ENCODE results near the gene CLDN24. TPM values are rescaled to one million over a fixed set of nuclear protein-coding genes. Genes with fewer than 3 reads are reported as not detected.

Gene CLDN24
- total and polyA plus RNA-seq, 2 donors: not detected

GRCh38 chr4:183337833-183338232 is 15.6 kb upstream of the CLDN24 start:
- no peaks in the 10 kb centered on the region for H3K4me1 ChIP-seq (ENCODE audit: control insufficient read depth in 2 of 2, insufficient read depth in 2 of 2, low read length in 2 of 2)
- no peak for DNase-seq (ENCODE audit: low read depth in 6 of 9, low spot score in 9 of 9)
- WGBS: 94% methylated on average over 7 of the region's 7 CpGs

GRCh38 chr4:183337349-183337748 is 15.1 kb upstream of the CLDN24 start:
- 87% methylated on average over 9 of the region's 9 CpGs for WGBS
- H3K9me3 ChIP-seq (ENCODE audit: control insufficient read depth in 2 of 2, insufficient read depth in 1 of 2, low read length in 1 of 2): no peaks in the 10 kb centered on the region
- no peak for DNase-seq (ENCODE audit: low read depth in 6 of 9, low spot score in 9 of 9)
- H3K4me3 ChIP-seq (ENCODE audit: low read length in 2 of 2): no peak overlapping the region
- H3K4me1 ChIP-seq (ENCODE audit: control insufficient read depth in 2 of 2, insufficient read depth in 2 of 2, low read length in 2 of 2): no peaks in the 10 kb centered on the region
- no peaks in the 10 kb centered on the region for H3K36me3 ChIP-seq (ENCODE audit: control insufficient read depth in 2 of 2, insufficient read depth in 2 of 2, low read length in 1 of 2)
- H3K27ac ChIP-seq (ENCODE audit: low read depth in 1 of 2, low read length in 1 of 2): no peak overlapping the region
- peaks cover 0 to 5% of the 10 kb centered on the region in 2 donors for H3K27me3 ChIP-seq (ENCODE audit: control insufficient read depth in 2 of 2, insufficient read depth in 1 of 2, low read length in 1 of 2)

More at GRCh38 chr4:183337833-183338232, 15.6 kb upstream of the CLDN24 start:
- H3K9me3 ChIP-seq (ENCODE audit: control insufficient read depth in 2 of 2, insufficient read depth in 1 of 2, low read length in 1 of 2): no peaks in the 10 kb centered on the region
- peaks cover 0 to 10% of the 10 kb centered on the region in 2 donors for H3K27me3 ChIP-seq (ENCODE audit: control insufficient read depth in 2 of 2, insufficient read depth in 1 of 2, low read length in 1 of 2)
- no peaks in the 10 kb centered on the region for H3K36me3 ChIP-seq (ENCODE audit: control insufficient read depth in 2 of 2, insufficient read depth in 2 of 2, low read length in 1 of 2)
- no peak overlapping the region for H3K4me3 ChIP-seq (ENCODE audit: low read length in 2 of 2)
- no peak overlapping the region for H3K27ac ChIP-seq (ENCODE audit: low read depth in 1 of 2, low read length in 1 of 2)

DNA sequence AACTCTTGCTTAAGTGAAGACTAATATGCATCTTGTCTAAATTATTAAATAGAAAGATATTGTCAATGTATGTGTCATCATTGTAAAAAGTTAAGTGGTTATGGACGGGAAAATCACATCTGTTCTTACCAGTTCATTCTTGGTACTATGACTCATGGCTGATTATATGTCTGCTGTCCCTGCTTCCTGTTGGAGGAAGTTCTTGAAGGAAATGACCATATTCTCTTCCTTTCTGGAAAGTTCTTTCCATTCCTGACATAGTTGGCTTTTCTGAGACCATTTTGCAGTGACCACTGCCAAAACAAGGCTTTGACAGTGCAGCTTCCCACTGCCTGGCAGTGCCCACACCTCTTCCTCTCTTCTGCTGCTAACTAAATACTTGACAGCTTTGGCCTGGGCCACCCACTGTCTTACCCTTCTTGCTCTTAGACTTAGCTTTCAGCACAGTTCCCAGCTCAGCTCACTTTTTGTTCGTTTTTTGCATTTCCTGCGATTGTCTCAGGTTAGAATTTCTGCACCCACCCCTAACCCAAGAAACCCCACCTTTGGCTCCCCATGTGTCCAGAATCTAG is 13.2 kb upstream of the CLDN24 start:
- 91% methylated on average over 3 of the region's 3 CpGs for WGBS
- Histone ChIP-seq H3K27ac (ENCODE audit: low read depth in 1 of 2, low read length in 1 of 2) (no peak overlapping the region), H3K4me3 (ENCODE audit: low read length in 2 of 2) (no peak overlapping the region), H3K9me3 (ENCODE audit: control insufficient read depth in 2 of 2, insufficient read depth in 1 of 2, low read length in 1 of 2) (no peaks in the 10 kb centered on the region), H3K27me3 (ENCODE audit: control insufficient read depth in 2 of 2, insufficient read depth in 1 of 2, low read length in 1 of 2) (peaks cover 0 to 4% of the 10 kb centered on the region in 2 donors), H3K4me1 (ENCODE audit: control insufficient read depth in 2 of 2, insufficient read depth in 2 of 2, low read length in 2 of 2) (no peaks in the 10 kb centered on the region), H3K36me3 (ENCODE audit: control insufficient read depth in 2 of 2, insufficient read depth in 2 of 2, low read length in 1 of 2) (no peaks in the 10 kb centered on the region)
- DNase-seq (ENCODE audit: low read depth in 6 of 9, low spot score in 9 of 9): no peak

GRCh38 chr4:183333983-183334382 is 11.8 kb upstream of the CLDN24 start:
- WGBS: 90% methylated on average over 6 of the region's 6 CpGs
- Histone ChIP-seq H3K27ac (ENCODE audit: low read depth in 1 of 2, low read length in 1 of 2) (no peak overlapping the region), H3K4me1 (ENCODE audit: control insufficient read depth in 2 of 2, insufficient read depth in 2 of 2, low read length in 2 of 2) (no peaks in the 10 kb centered on the region), H3K27me3 (ENCODE audit: control insufficient read depth in 2 of 2, insufficient read depth in 1 of 2, low read length in 1 of 2) (peaks cover 0 to 5% of the 10 kb centered on the region in 2 donors), H3K9me3 (ENCODE audit: control insufficient read depth in 2 of 2, insufficient read depth in 1 of 2, low read length in 1 of 2) (no peaks in the 10 kb centered on the region), H3K36me3 (ENCODE audit: control insufficient read depth in 2 of 2, insufficient read depth in 2 of 2, low read length in 1 of 2) (no peaks in the 10 kb centered on the region), H3K4me3 (ENCODE audit: low read length in 2 of 2) (no peak overlapping the region)
- DNase-seq (ENCODE audit: low read depth in 6 of 9, low spot score in 9 of 9): no peak

DNA sequence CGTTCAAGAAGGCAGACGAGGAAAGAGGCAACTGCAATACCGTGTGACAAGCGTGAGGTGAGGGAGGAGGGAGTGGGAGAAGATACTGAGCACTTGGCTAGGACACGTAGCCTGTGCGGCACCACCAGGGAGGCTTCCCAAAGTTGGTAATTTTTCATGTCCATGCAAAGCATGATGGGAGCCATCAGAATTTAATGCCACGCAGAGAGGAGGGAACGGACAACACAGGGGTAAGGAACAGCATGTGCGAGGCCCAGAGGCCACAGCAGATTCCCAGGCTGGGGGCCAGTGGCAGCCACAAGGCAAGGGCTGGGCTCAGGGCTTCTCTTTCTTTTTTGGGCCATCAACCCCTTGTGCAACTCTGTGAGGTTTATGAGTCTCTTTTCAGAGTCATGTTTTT is 11.0 kb upstream of the CLDN24 start:
- H3K36me3 ChIP-seq (ENCODE audit: control insufficient read depth in 2 of 2, insufficient read depth in 2 of 2, low read length in 1 of 2): no peaks in the 10 kb centered on the region
- peaks cover 0 to 5% of the 10 kb centered on the region in 2 donors for H3K27me3 ChIP-seq (ENCODE audit: control insufficient read depth in 2 of 2, insufficient read depth in 1 of 2, low read length in 1 of 2)
- H3K4me1 ChIP-seq (ENCODE audit: control insufficient read depth in 2 of 2, insufficient read depth in 2 of 2, low read length in 2 of 2): no peaks in the 10 kb centered on the region
- no peak overlapping the region for H3K4me3 ChIP-seq (ENCODE audit: low read length in 2 of 2)
- DNase-seq (ENCODE audit: low read depth in 6 of 9, low spot score in 9 of 9): no peak
- H3K27ac ChIP-seq (ENCODE audit: low read depth in 1 of 2, low read length in 1 of 2): no peak overlapping the region
- 98% methylated on average over 9 of the region's 9 CpGs for WGBS
- no peaks in the 10 kb centered on the region for H3K9me3 ChIP-seq (ENCODE audit: control insufficient read depth in 2 of 2, insufficient read depth in 1 of 2, low read length in 1 of 2)

DNA sequence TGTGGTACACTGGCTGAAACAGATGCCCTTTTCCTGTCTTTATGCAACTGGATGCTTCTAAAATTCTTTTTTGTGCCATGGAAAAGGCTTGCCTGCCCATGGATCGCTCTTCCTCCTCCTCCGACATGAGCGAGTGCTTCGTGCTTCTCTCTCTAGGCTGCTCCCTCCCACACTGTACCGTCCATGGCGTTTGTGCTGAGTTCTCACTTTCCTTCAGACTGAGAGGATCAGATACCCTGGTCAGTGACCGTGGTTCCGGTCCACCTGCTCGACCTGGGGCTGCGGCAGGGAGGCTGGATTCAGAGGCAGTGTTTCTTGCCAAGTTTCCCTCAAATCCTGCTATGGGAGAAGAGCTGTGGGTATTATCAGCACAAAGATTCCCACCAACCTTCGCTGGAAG is 10.2 kb upstream of the CLDN24 start:
- peaks cover 0 to 5% of the 10 kb centered on the region in 2 donors for H3K27me3 ChIP-seq (ENCODE audit: control insufficient read depth in 2 of 2, insufficient read depth in 1 of 2, low read length in 1 of 2)
- 87% methylated on average over 11 of the region's 11 CpGs for WGBS
- no peak overlapping the region for H3K4me3 ChIP-seq (ENCODE audit: low read length in 2 of 2)
- H3K4me1 ChIP-seq (ENCODE audit: control insufficient read depth in 2 of 2, insufficient read depth in 2 of 2, low read length in 2 of 2): no peaks in the 10 kb centered on the region
- no peak overlapping the region for H3K27ac ChIP-seq (ENCODE audit: low read depth in 1 of 2, low read length in 1 of 2)
- DNase-seq (ENCODE audit: low read depth in 6 of 9, low spot score in 9 of 9): no peak
- H3K9me3 ChIP-seq (ENCODE audit: control insufficient read depth in 2 of 2, insufficient read depth in 1 of 2, low read length in 1 of 2): peaks cover 0 to 3% of the 10 kb centered on the region in 2 donors
- no peaks in the 10 kb centered on the region for H3K36me3 ChIP-seq (ENCODE audit: control insufficient read depth in 2 of 2, insufficient read depth in 2 of 2, low read length in 1 of 2)

DNA sequence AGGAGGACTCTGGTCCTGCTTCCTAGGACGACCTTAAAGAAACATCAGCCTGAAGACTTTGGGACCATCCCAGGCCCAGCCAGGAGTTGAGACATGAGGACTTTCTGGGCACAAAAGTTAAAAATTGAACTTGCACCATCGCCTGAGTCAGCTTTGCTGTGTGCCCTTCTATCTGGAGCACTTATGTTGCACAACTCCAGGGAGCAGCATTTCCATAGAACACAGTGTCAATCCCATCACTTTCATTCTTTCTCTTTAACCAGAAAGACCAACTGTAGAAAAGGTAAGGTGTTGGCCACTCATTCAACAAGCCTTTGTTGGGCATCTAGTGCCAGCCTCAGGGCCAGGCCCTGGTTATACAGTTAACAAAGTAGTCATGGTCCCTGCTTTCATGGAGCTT is 8.6 kb upstream of the CLDN24 start:
- Histone ChIP-seq H3K9me3 (ENCODE audit: control insufficient read depth in 2 of 2, insufficient read depth in 1 of 2, low read length in 1 of 2) (peaks cover 0 to 8% of the 10 kb centered on the region in 2 donors), H3K4me1 (ENCODE audit: control insufficient read depth in 2 of 2, insufficient read depth in 2 of 2, low read length in 2 of 2) (no peaks in the 10 kb centered on the region), H3K27me3 (ENCODE audit: control insufficient read depth in 2 of 2, insufficient read depth in 1 of 2, low read length in 1 of 2) (peaks cover 0 to 5% of the 10 kb centered on the region in 2 donors), H3K27ac (ENCODE audit: low read depth in 1 of 2, low read length in 1 of 2) (no peak overlapping the region), H3K4me3 (ENCODE audit: low read length in 2 of 2) (no peak overlapping the region), H3K36me3 (ENCODE audit: control insufficient read depth in 2 of 2, insufficient read depth in 2 of 2, low read length in 1 of 2) (no peaks in the 10 kb centered on the region)
- no peak for DNase-seq (ENCODE audit: low read depth in 6 of 9, low spot score in 9 of 9)
- WGBS: 97% methylated on average over 2 of the region's 2 CpGs

DNA sequence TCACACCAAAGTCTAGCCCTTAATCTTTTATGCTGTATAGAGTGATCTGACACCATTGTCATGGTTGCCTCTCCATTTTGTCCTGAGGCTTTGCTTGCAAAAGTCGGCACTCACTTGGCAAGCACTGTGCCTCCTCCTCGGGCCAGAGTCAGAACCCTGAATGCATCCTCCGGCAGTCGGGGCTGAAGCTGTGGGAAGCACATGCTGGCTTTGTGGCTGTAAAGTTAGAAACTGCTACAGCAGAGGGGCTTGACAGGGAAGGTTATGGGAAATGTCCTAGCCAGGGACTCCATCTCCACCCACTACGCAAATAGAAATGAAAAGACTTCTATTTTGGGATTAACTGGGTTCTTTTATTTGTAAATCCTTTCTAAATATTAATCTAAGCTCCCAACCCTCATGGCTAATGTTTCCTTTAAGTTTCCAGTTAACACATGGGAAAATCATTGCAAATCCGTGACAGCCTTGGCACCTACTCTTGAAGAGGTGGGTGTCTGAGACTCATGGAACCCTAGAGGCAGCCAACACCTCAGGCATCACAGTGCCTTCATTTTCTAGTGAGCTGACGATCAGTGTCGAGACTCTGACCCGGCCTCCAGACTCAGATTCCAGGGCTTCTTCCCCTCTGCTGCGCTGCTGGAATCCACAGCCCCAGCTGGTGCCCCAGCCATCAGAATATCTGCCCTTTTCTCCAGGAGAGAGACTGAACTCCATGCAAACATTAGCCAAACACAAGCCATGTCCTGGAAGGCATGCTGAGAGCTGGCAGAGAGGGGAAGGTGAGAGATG is 7.9 kb upstream of the CLDN24 start:
- Histone ChIP-seq H3K27me3 (ENCODE audit: control insufficient read depth in 2 of 2, insufficient read depth in 1 of 2, low read length in 1 of 2) (peaks cover 0 to 5% of the 10 kb centered on the region in 2 donors), H3K36me3 (ENCODE audit: control insufficient read depth in 2 of 2, insufficient read depth in 2 of 2, low read length in 1 of 2) (no peaks in the 10 kb centered on the region), H3K27ac (ENCODE audit: low read depth in 1 of 2, low read length in 1 of 2) (no peak overlapping the region), H3K4me1 (ENCODE audit: control insufficient read depth in 2 of 2, insufficient read depth in 2 of 2, low read length in 2 of 2) (no peaks in the 10 kb centered on the region), H3K4me3 (ENCODE audit: low read length in 2 of 2) (no peak overlapping the region), H3K9me3 (ENCODE audit: control insufficient read depth in 2 of 2, insufficient read depth in 1 of 2, low read length in 1 of 2) (peaks cover 0 to 8% of the 10 kb centered on the region in 2 donors)
- DNase-seq (ENCODE audit: low read depth in 6 of 9, low spot score in 9 of 9): no peak
- 85% methylated on average over 10 of the region's 10 CpGs for WGBS

- WGBS: 91% methylated on average over 6 of the region's 6 CpGs
- H3K27ac ChIP-seq (ENCODE audit: low read depth in 1 of 2, low read length in 1 of 2): no peak overlapping the region
These were observed 7.0 kb upstream of the CLDN24 start for GRCh38 chr4:183329244-183329643.

More at GRCh38 chr4:183329244-183329643, 7.0 kb upstream of the CLDN24 start:
- Histone ChIP-seq H3K36me3 (ENCODE audit: control insufficient read depth in 2 of 2, insufficient read depth in 2 of 2, low read length in 1 of 2) (no peaks in the 10 kb centered on the region), H3K4me3 (ENCODE audit: low read length in 2 of 2) (no peak overlapping the region), H3K4me1 (ENCODE audit: control insufficient read depth in 2 of 2, insufficient read depth in 2 of 2, low read length in 2 of 2) (no peaks in the 10 kb centered on the region), H3K9me3 (ENCODE audit: control insufficient read depth in 2 of 2, insufficient read depth in 1 of 2, low read length in 1 of 2) (peaks cover 0 to 8% of the 10 kb centered on the region in 2 donors), H3K27me3 (ENCODE audit: control insufficient read depth in 2 of 2, insufficient read depth in 1 of 2, low read length in 1 of 2) (peaks cover 0 to 5% of the 10 kb centered on the region in 2 donors)
- no peak for DNase-seq (ENCODE audit: low read depth in 6 of 9, low spot score in 9 of 9)

Measured in thymus (tissue), 11 donors.